Gastroesophageal sphincter (tissue), 3 donors: Measurements from ENCODE around the gene CTNNA3.

ENCODE experiments used
- CTCF ChIP-seq, 4 experiments: fragments of 200-600 bp in 2 of 4; fragments of 450-650 bp in 2 of 4; sonication (generic) in 1 of 4; IDR thresholded peaks; one replicate each; pipeline ENCODE4 v1.5.1; 2017 to 2019; ENCODE audit warnings: antibody characterized with exemption in 4 of 4, mild to moderate bottlenecking in 2 of 4, moderate library complexity in 2 of 4
- EP300 ChIP-seq: sonication (generic); formaldehyde crosslinking; IDR thresholded peaks from one replicate; pipeline ENCODE4 v1.6.1; 2017; ENCODE audit warnings: antibody characterized with exemption, mild to moderate bottlenecking
- POLR2A ChIP-seq, 2 donors: fragments of 450-650 bp; IDR thresholded peaks; one replicate each; pipeline ENCODE4 v1.6.1; 2017; ENCODE audit warnings: antibody characterized with exemption in 2 of 2, mild to moderate bottlenecking in 2 of 2, moderate library complexity in 1 of 2
- POLR2AphosphoS5 ChIP-seq: sonication (generic); formaldehyde crosslinking; IDR thresholded peaks from one replicate; pipeline ENCODE4 v1.6.1; 2017; ENCODE audit warnings: antibody characterized with exemption

DNA sequence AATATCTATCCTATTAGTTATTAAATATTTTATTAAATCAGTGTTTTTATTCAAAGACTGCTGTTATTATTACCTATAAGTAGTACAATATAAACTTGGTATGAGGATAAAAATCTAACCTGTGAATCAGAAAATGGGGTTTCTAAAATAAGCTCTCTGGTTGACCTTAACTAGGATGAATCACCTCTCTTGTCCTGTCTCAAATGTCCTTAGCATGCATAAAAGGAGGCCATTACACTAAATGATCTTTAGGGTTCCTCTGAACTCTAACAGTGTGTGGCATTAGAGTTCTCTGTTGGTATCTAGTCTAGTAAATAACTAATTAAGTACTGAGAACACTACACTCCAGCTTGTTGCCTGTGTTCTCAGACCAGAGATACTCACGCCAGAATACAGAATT lies 913.2 kb downstream of the CTNNA3 start:
- TF ChIP-seq CTCF (IDR thresholded peaks at IDR 0.05) (no peak), POLR2AphosphoS5 (no peak), EP300 (no peak), POLR2A (IDR thresholded peaks at IDR 0.05) (no peak)
